RKO (cell line): Measurements from ENCODE around the gene SPDYE2.
"Not testable (repeated sequence)": the region's sequence is repeated elsewhere in the genome, so short reads cannot be mapped to it uniquely, and the experiment has no call there.

Experiments
- DNase-seq: peaks from one replicate; pipeline ENCODE4 v3.0.0-alpha.2; 2016; ENCODE audit warnings: low spot score

The SPDYE2 gene

DNA sequence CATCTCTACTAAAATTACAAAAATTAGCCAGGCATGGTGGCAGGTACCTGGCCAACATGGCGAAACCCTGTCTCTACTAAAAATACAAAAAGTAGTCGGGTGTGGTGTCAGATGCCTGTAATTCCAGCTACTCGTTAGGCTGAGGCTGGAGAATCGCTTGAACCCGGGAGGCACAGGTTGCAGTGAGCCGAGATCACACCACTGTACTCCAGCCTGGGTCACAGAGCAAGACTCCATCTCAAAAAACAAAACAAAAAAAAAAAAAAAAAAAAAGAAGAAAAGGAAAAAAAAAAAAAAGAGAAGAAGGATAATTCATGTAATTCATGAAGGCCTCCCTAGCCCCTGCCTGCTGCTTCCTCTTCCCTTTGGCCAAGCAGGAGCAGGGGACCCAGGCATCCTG lies 10.4 kb upstream of the SPDYE2 start:
- DNase-seq: not testable (repeated sequence)

DNA sequence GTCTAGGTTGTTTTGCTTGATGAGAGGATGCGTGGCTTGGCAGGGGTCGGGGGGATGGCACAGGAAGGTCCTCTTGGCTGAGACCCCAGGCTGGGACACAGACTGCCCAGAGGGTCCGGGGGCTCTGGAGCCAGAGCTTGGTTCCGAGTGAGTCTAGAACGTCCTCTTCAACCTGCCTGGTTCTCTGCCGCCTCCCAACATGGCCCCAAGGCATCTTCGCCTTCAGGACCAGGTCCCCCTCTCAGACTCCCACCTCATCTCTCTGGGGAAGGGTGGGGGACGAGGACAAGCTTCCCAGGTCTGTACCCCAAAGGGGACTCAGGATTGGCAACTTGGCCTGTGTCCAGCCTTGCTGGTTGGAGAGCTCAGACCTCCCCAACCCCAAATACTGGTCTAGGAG lies 8.9 kb upstream of the SPDYE2 start:
- DNase-seq: not testable (repeated sequence)

DNA sequence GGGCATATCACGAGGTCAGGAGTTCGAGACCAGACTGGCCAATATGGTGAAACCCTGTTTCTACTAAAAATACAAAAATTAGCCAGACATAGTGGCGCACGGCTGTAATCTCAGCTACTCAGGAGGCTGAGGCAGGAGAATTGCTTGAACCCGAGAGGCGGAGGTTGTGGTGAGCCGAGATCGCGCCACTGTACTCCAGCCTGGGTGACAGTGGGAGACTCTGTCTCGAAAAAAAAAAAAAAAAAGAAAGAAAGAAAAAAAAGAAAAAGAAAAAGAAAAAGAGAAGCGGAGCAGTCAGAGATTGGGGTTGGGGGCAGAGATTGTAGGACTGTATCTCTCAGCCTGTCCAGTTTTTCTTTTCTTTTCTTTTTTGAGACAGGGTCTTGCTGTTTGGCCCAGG lies 8.3 kb upstream of the SPDYE2 start:
- DNase-seq: not testable (repeated sequence)

DNA sequence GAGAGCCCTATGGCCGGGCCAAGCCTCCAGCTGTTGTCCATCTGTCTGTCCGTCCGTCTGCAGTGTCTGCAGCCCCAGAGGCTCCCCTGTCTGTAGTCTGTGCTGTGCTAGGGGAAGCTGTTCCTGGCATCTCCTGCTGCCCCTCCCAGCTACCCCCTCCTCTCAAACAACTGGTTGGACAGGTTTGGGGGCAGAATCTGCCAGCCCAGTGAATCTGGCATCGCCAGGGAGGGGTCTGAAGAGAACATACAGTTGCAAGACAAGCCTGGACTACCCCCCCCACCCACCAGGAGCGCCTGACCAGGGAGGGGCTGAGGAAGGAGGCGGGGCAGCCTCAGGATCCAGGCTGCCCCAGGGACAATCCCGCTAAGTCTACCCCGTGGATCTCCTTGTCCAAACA lies 7.4 kb upstream of the SPDYE2 start, which contains the start of gene UPK3BL2:
Gene UPK3BL2 (minus strand): TSS at position 101 of the 400 bp plus-strand sequence. CDS start 60 bp downstream, at position 41.
- not testable (repeated sequence) for DNase-seq

DNA sequence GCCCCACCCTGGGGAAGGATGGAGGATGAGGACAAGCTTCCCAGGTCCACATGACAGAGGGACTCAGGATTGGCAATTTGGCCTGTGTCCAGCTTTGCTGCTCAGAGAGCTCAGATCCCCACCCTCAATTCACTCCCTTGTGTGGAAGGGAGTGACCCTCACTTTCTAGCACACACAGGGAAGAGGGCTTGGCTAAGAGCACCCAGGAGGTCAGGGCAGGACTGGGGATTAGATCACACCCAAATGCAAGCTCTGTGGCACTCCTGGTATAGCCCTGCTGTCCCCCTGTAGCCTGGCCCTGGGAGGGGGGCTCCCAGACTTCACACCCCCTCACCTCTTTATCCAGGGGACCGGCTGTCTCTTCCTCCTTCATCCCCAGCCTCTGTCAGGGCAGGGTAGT lies 6.7 kb upstream of the SPDYE2 start:
- not testable (repeated sequence) for DNase-seq

DNA sequence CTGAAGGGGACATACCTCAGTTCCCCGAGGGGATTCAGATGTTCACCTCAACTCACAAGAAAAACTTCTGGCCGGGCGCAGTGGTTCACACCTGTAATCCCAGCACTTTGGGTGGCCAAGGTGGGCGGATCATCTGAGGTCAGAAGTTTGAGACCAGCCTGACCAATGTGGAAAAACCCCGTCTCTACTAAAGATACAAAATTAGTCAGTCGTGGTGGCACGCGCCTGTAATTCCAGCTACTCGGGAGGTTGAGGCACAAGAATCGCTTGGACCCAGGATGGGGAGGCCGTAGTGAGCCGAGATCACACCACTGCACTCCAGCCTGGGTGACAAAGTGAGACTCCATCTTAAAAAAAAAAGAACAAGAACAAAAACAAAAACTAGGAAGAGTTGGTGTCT lies 5.7 kb upstream of the SPDYE2 start:
- not testable (repeated sequence) for DNase-seq

DNA sequence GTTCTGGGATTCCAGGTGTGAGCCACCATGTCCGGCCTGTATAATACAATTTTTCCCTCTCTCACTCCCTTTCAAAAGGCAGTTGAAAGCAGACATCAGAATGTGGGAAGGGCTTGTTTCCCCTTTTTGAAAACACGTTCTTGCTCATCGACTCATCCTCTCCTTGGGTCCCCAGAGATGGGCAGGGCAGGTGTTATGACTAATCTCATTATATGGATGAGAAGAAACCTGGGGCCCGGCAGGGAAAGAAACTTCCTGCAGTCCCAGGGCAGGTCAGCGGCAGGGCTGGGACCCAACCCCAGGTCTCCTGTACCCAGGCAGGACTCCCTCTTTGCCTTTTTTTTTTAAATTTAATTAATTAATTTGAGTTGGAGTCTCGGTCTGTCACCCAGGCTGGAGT lies 4.7 kb upstream of the SPDYE2 start:
- DNase-seq: not testable (repeated sequence)

DNA sequence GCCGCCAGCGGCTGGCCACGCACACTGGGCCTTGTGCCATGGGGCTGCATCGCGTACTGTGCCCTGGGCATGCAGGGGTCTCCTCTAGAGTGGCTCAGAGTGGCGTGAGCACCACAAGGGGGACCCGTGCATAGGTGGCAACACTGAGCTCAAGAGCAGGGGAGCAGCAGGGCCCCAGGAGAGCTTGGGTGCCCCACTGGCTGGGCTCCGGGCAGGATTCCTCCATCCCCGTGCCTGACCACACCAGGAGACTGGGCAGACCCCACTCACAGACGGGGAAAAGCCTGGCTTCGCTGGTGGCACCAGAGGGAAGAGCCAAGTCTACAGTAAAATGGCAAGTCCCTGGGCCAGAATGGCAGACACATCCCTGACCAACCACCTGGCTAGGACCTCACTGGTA lies 17.6 kb downstream of the SPDYE2 start:
- not testable (repeated sequence) for DNase-seq

DNA sequence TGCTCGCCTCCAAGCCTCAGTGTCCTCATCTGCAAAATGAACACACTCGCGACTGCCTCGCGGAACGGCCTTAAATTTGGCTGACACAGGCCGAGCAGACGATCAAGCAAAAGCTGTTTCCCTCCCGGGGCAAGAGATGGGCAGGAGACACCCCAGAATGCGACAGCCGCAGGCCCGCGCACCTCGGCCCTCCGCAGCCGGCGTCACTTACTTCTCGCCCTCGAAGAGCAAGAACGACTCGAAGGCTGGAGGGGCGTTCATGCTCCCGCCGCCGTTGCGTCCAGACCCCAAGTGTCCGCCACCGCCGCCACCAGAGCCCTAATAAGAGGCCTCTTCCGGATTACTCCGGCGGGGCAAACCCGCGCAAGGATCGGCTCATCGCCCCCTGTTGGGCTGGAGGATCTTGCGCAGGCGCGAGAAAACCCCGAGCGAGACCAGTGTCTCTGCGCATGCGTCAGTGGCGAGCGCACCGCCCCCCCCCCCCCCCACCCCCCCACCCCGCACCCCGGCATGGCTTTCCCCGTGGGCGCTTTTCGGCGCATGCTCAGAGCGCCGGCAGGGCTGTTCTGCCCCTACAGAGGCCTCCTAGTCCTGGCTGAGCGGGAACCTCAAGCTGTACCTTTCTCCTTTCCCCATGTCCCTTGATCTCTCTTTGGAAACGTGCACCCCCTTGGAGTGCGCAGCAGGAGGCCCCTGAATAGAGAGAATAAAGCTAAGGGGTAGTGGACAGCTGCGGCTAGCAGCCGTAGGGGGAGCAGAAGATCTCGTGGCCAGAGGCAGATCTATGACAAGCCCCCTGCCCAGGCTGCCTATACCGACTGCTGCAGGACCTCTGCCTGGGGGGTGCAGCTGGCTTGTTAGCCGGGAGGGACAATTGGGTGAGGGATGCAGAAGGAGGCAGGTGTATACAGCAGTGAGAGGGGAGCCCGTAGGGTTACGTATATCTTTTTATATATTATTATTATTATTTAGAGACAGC lies 21.5 kb downstream of the SPDYE2 start, which contains the start of gene POLR2J3:
Gene POLR2J3 (minus strand): TSS at position 323 of the 979 bp plus-strand sequence. CDS start 62 bp downstream, at position 261.
- peak; percentile 96 for DNase-seq

DNA sequence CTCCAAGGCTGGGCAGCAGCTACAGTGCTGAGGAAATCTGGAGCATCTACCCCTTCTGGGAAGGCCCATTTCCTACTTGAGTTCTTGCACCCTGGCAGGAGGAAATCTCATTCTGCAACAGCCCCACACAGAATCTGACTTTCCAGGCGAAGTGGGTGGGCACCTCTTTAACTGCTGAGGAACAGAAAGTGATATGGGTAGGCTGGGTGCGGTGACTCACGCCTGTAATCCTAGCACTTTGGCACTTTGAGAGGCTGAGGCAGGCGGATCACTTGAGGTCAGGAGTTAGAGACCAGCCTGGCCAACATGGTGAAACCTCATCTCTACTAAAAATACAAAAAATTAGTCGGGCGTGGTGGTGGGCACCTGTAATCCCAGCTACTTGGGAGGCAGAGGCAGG lies 23.6 kb downstream of the SPDYE2 start:
- not testable (repeated sequence) for DNase-seq

DNA sequence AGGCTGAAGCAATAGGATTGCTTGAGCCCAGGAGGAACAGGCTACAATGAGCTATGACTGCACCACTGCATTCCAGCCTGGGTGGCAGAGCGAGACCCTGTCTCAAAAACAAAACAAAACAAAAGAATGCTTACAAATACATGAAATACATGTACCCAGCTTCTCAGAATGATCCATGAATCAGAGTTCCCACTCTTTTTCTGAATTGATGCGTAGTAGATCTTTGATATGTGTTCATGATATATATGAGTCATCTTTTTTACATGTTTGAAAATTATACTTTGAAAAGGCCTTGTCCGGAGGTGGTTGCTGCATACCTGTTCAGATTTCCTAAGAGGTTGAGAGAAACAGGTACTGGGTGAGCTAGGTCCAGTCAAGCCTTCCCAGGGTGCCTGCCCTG lies 25.3 kb downstream of the SPDYE2 start:
- DNase-seq: not testable (repeated sequence)

DNA sequence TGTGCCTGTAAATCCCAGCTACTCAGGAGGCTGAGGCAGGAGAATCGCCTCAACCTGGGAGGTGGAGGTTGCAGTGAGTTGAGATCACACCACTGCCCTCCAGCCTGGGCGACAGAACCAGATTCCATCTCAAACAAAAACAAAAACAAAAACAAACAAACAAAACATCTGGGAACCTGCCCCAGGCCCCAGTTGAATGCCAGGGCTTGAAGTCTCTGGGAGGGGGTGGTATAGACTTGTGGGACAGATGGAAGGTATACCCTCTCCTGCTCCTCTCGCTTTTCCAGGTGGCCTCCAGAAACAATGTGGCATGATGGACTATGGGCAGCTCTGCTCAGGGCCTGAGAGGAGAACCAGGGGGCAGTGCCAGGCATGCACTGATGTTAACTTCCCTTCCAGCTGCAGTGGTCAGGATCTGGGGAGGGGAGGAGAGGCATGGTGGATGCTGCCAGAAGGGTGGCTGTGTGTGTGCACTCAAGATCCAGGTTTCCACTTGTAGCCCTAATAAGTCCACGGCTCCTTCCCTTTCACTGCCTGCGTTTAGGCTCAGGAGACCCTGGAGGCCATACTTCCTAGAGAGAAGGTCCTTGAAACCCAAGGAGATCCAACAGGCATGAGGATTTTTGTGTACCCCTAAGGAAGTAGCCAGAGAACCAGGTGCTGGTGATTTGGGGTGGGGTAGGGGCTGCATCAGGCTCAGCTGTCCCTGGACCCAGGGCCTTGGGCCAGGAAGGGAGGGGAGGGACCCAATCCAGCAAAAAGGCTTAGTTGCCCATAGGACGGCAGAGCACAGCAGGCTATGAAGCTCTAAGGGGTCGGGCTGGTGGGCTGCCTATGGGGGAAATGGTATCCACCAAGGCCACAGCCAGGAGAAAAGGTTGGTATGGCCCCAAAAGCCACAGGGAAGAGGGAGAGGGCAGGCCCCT lies 26.6 kb downstream of the SPDYE2 start:
- DNase-seq: peak; percentile 0

DNA sequence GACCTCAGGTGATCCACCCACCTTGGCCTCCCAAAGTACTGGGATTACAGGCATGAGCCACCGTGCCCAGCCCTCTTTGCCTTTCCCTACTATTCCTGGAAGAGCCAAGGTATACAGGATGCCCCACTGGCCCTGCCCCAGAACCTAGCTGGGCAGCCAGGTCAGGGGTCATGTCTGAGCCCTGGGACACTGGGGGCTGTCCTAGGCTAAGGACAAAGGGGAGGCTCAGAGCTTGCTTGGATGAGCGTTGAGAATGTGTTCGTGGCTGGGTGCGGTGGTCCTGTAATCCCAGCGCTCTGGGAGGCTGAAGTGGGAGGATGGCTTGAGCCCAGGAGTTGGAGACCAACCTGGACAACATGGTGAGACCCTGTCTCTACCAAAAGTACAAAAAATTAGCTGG lies 27.5 kb downstream of the SPDYE2 start:
- DNase-seq: not testable (repeated sequence)

DNA sequence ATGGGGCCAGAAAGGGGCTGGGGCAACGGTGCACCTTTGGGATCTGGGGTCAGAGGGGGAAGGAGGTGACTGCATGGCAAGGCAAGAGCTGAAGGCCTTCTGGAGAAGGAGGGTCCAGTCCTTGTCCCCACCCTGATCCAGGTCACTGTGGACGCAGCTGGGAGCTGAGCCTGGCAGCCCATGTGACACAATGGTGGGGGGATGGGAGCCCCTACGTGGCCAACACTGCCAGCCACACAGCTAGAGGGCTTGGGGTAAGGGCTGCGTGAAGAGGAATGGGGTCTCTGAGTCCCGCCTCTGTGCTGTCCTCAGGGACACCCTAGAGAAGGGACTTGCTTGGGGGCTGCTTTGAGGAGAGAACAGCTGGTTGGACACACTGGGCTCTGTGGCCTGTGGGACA lies 30.7 kb downstream of the SPDYE2 start:
- not testable (repeated sequence) for DNase-seq

DNA sequence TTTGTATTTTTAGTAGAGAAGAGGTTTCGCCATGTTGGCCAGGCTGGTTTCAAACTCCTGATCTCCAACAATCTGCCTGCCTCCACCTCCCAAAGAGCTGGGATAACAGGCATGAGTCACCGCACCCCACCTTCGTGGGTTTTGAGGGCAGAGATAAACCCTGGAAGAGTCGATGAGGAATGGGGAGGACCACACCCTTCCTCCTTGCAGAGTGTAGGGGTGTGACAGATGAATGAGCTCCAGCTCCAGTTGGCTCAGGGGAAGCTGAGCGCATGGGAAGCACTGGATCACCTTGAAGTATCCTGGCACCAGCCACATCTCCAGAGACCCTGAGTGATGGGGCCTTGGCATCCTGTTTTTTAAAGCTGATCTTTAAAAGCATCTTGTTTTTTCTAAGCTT lies 32.5 kb downstream of the SPDYE2 start:
- not testable (repeated sequence) for DNase-seq

DNA sequence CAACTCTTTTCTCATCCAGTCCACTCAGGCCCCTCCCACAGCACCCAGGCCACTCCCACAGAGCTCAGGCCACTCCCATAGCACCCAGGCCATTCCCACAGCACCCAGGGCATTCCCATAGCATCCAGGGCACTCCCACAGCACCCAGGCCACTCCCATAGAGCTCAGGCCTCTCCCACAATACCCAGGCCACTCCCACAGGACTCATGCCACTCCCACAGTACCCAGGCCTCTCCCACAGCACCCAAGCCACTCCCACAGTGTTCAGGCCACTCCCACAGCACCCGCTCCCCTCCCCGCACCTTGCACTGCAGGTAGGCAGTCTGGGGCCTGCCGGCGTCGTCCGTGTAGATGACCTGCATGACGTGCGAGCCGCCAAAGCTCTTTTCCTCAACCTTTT lies 38.8 kb downstream of the SPDYE2 start:
- not testable (repeated sequence) for DNase-seq

DNA sequence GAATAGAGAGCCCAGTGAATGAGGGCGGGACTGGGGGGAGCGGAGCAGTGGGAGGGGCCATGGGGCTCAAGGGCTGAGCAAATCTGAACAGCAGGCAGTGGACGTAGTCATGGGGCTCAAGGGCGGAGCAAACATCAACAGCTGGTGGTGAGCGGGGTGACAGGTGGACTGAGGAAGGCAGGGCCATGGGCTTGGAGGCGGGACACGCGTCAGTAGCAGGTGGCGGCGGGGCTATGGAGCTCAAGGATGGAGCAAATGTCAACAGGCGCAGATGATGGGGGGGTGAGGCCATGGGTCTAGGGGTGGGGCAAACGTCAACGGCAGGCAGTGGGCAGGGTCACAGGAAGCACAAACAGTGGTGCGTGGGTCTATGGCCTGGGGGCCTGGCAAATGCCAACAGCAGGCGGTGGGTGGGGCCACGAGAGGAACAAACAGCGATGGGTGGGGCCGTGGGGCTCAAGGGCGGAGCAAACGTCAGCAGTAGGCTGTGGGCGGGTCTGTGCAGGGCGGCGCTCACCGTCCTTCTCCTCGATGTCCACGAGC lies 41.5 kb downstream of the SPDYE2 start:
- DNase-seq: not testable (repeated sequence)

DNA sequence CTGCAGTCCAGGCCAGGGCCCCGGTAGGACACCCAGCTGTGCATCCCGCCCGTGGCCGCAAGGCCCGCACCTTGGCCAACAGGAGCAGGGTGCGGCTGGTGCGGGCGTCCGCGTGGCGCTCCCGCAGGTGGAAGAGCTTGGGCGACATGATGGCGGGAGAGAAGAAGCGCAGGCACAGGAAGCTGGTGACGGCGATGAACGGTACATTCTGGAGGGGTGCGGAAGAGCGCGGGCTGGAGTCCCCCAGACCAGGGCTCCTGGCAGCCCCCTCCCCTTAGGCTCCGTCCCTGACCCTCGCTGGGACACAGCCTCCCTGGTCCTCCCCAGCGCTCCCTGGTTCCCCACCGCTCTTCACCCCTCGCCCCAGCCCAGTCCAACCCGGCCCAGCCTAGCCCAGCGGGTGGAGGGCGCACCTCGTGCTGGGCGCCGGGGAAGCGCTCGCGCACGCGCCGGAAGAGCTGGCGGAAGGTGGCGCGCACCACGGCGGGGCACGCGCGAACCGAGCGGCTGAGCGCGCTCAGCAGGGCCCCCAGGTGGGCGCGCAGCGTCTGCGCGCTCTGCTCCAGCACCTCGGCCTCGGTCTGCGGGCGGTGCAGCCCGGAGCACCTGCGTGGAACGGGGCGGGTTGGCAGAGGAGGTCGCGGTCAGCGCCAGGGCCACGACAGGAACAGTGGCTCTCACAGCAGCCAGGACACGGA lies 42.8 kb downstream of the SPDYE2 start:
- not testable (repeated sequence) for DNase-seq

DNA sequence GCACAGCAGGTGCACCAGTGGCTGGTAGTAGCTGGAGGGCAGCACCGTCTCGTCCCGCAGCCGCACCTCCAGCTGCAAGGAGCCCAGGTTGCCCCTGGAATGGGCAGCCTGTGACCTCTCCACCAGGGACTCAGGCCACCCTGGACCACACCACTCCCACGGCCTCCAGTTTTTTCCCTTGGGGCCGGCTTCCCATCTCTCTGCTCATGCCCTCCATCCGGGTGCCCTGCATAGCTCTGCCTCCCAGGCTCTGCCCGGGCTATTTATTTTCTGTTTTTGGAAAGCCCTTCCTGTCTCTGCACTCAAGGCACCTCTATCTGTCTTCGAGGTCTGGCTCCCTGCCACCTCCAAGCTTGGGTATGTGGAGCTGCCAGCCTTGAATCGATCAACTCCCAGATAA lies 45.0 kb downstream of the SPDYE2 start:
- DNase-seq: not testable (repeated sequence)

DNA sequence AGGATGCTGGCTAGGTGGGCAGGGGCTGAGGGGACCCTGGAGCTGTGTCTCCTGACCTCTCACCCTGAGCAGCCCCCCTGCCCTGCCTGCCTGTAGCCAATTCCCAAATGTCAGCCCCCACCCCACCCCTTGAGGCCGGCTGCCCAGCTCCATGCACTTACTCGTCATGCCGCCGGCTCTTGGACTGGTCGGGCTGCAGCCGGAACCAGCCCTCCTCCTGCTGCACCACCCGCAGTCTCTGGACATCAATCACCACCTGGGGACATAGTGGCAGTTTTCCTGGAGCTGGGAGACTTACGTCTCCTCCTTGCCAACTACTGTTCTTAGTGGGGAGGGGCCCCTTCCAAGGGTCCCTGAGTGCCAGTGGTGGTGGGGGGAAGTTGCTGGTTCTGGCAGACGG lies 48.7 kb downstream of the SPDYE2 start:
- DNase-seq: not testable (repeated sequence)

DNA sequence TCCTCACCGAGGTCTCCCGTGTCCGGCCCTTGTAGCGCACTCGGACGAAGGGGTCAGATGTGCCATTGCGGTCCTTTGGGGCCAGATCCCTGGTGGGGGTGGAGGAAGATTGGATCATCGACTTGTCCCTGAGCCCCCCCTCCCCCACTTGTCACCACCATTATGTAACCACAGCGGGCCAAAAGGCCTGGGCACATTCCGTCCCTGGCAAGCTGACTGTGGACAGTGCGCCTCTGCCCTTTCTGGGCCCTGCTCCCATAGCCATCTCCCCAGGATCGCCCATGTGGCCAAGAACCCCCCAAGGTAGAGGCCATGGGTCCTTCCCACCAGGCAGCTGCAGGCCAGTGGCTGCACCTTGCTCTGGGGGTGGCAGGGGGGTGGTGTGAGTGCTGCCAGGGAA lies 51.3 kb downstream of the SPDYE2 start:
- DNase-seq: not testable (repeated sequence)
